Body of pancreas (tissue), 4 donors: Measurements from ENCODE around the gene NTN4.

Experiments
- POLR2A ChIP-seq, 3 donors: fragments of 450-650 bp; IDR thresholded peaks; one replicate each; pipeline ENCODE4 v1.6.1; 2016; ENCODE audit warnings: antibody characterized with exemption in 3 of 3, mild to moderate bottlenecking in 2 of 3
- TF ChIP-seq, protein P1 (sequence below), 7 experiments: fragments of 450-650 bp in 4 of 7; fragments of 200-600 bp in 3 of 7; sonication (generic) in 3 of 7; IDR thresholded peaks; one replicate each; pipeline ENCODE4 v1.5.1; 2016 to 2019; ENCODE audit warnings: antibody characterized with exemption in 7 of 7

DNA sequence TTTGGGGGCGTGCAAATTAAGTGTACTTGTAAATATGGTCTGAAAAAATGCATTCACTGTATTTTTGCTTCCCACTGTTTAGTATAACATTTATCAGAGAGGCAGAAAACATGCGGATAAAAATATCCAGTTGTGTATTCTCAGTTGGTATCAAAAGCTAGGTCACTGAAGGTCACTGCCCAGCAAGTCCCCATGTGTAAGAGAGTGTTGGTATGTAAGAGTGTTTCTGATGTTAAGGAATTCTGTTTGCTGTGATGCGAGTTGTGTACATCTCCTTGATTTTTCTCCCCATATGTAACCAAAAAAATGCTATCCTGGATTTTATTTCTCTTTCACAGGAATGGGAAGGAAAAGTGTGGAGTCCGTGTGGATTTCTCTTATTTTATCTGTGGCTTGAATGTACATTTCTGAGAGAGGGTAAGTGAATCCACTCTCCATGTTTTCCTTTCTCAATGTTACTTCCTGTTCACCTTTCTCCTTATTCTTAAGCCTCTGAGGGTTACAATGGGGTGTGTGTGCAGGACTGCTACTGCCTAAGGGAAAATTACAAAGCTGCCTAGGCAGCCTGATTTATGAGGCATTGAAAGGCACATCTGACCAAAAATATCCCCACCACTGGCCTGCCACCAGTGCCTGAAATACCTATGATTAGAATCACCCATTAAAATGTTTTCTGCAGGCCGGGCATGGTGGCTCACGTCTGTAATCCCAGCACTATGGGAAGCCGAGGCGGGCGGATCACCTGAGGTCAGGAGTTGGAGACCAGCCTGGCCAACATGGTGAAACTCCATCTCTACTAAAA is 141.4 kb downstream of the NTN4 start:
- TF ChIP-seq, protein P1, sequence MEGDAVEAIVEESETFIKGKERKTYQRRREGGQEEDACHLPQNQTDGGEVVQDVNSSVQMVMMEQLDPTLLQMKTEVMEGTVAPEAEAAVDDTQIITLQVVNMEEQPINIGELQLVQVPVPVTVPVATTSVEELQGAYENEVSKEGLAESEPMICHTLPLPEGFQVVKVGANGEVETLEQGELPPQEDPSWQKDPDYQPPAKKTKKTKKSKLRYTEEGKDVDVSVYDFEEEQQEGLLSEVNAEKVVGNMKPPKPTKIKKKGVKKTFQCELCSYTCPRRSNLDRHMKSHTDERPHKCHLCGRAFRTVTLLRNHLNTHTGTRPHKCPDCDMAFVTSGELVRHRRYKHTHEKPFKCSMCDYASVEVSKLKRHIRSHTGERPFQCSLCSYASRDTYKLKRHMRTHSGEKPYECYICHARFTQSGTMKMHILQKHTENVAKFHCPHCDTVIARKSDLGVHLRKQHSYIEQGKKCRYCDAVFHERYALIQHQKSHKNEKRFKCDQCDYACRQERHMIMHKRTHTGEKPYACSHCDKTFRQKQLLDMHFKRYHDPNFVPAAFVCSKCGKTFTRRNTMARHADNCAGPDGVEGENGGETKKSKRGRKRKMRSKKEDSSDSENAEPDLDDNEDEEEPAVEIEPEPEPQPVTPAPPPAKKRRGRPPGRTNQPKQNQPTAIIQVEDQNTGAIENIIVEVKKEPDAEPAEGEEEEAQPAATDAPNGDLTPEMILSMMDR (IDR thresholded peaks at IDR 0.05), result no peak
- TF ChIP-seq POLR2A (IDR thresholded peaks at IDR 0.05), result no peak
